Neutrophil (primary cell): ENCODE measurements around the gene MYO16.

ENCODE experiments used
- H3K27ac ChIP-seq: fragments of 200-600 bp; sonication (generic); 2 replicates; pipeline ENCODE4 v1.5.1; 2016; ENCODE audit warnings: mild to moderate bottlenecking, moderate library complexity
- H3K27me3 ChIP-seq: fragments of 200-600 bp; sonication (generic); 2 replicates; pipeline ENCODE4 v1.6.0; 2016; ENCODE audit warnings: mild to moderate bottlenecking
- H3K36me3 ChIP-seq: fragments of 200-600 bp; sonication (generic); 2 replicates; pipeline ENCODE4 v1.5.1; 2017
- H3K4me1 ChIP-seq, 2 experiments: fragments of 200-600 bp in 1 of 2; sonication (generic) in 1 of 2; 1 replicate in 1 of 2; 2 replicates in 1 of 2; pipeline versions ENCODE4 v1.5.1 to v1.6.1; 2013 to 2016; ENCODE audit warnings: low read depth in 1 of 2, low read length in 1 of 2, mild to moderate bottlenecking in 1 of 2, moderate library complexity in 1 of 2; ENCODE audit not compliant: control insufficient read depth in 1 of 2, insufficient read depth in 1 of 2
- H3K4me3 ChIP-seq, 2 experiments: fragments of 200-600 bp in 1 of 2; sonication (generic) in 1 of 2; 1 replicate in 1 of 2; 2 replicates in 1 of 2; pipeline ENCODE4 v1.5.1; 2013 to 2016; ENCODE audit warnings: low read depth in 1 of 2, low read length in 1 of 2, mild to moderate bottlenecking in 1 of 2, moderate library complexity in 1 of 2
- H3K9me3 ChIP-seq: fragments of 200-600 bp; sonication (generic); 2 replicates; pipeline ENCODE4 v1.5.1; 2016
- TF ChIP-seq, protein P1 (sequence below): fragments of 200-600 bp; sonication (generic); IDR thresholded peaks from 2 replicates; pipeline ENCODE4 v1.5.1; 2016; ENCODE audit warnings: antibody characterized with exemption

The MYO16 gene

DNA sequence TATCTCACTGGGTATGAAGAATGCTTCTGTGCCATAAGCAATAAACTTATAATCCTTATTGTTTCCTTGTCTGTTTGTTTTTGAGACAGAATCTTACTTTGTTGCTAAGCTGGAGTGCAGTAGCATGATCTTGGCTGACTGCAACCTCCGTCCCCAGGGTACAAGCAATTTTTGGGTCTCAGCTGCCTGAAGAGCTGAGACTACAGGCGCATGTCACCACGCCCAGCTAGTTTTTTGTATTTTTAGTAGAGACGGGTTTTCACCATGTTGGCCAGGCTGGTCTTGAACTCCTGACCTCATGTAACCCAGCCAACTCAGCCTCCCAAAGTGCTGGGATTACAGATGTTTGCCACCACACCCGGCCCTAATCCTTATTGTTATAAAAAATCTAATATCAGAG is 112.5 kb downstream of the MYO16 start:
- TF ChIP-seq, protein P1, sequence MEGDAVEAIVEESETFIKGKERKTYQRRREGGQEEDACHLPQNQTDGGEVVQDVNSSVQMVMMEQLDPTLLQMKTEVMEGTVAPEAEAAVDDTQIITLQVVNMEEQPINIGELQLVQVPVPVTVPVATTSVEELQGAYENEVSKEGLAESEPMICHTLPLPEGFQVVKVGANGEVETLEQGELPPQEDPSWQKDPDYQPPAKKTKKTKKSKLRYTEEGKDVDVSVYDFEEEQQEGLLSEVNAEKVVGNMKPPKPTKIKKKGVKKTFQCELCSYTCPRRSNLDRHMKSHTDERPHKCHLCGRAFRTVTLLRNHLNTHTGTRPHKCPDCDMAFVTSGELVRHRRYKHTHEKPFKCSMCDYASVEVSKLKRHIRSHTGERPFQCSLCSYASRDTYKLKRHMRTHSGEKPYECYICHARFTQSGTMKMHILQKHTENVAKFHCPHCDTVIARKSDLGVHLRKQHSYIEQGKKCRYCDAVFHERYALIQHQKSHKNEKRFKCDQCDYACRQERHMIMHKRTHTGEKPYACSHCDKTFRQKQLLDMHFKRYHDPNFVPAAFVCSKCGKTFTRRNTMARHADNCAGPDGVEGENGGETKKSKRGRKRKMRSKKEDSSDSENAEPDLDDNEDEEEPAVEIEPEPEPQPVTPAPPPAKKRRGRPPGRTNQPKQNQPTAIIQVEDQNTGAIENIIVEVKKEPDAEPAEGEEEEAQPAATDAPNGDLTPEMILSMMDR: no peak
- H3K27ac ChIP-seq: no peak overlapping the region
- no peaks in the 10 kb centered on the region for H3K36me3 ChIP-seq
- H3K27me3 ChIP-seq: no peaks in the 10 kb centered on the region
- H3K9me3 ChIP-seq: no peaks in the 10 kb centered on the region
- no peaks in the 10 kb centered on the region for H3K4me1 ChIP-seq
- H3K4me3 ChIP-seq: no peak overlapping the region

- no peaks in the 10 kb centered on the region for H3K27me3 ChIP-seq
- no peaks in the 10 kb centered on the region for H3K9me3 ChIP-seq
- no peaks in the 10 kb centered on the region for H3K4me1 ChIP-seq
- no peak overlapping the region for H3K27ac ChIP-seq
- TF ChIP-seq, protein P1: no peak
- H3K4me3 ChIP-seq: no peak overlapping the region
- H3K36me3 ChIP-seq: no peaks in the 10 kb centered on the region
Measured at GRCh38 chr13:108742701-108743451, 113.5 kb downstream of the MYO16 start.

GRCh38 chr13:108743522-108743921 is 114.1 kb downstream of the MYO16 start:
- no peaks in the 10 kb centered on the region for H3K9me3 ChIP-seq
- no peaks in the 10 kb centered on the region for H3K36me3 ChIP-seq
- H3K4me3 ChIP-seq: no peak overlapping the region
- H3K4me1 ChIP-seq: no peaks in the 10 kb centered on the region
- H3K27me3 ChIP-seq: no peaks in the 10 kb centered on the region
- TF ChIP-seq, protein P1: no peak
- H3K27ac ChIP-seq: no peak overlapping the region

DNA sequence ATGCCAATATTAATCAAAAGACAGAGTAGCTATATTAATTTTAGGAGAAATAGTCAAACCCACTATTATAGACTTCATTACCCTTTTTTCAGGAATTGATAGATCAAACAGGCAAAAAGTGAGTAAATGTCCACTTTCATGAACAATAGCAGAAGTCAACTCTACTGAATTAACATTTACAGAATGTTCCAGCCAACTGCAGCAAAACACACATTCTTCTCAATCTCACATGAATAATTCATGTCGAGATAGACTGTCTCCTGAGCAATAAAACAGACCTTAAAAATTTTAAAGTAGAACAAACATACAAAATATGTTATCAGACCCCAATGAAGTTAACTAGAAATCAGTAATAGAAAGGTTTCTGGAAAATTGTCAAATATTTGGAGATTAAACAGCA is 118.4 kb downstream of the MYO16 start:
- no peak overlapping the region for H3K27ac ChIP-seq
- H3K4me3 ChIP-seq: no peak overlapping the region
- H3K9me3 ChIP-seq: no peaks in the 10 kb centered on the region
- no peaks in the 10 kb centered on the region for H3K4me1 ChIP-seq
- H3K36me3 ChIP-seq: no peaks in the 10 kb centered on the region
- TF ChIP-seq, protein P1: no peak
- H3K27me3 ChIP-seq: no peaks in the 10 kb centered on the region

DNA sequence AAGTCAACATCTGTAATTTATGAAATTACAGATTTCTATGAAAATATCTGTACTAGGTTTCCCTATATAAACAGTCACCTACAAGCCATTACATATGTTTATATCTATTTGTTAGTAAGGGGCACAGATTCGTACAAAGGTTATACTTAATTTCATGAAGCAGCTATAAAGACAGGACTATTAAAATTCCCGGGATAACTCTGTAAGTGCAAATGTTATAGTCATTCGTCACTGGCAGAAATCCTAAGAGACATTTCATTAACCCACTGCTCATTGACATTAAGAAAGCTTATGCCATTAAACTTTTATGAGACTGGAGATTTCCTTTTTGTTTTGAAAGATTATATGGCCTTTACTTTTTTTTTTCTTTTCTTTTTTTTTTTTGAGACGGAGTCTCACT is 122.9 kb downstream of the MYO16 start:
- TF ChIP-seq, protein P1: no peak
- Histone ChIP-seq H3K4me1 (no peaks in the 10 kb centered on the region), H3K4me3 (no peak overlapping the region), H3K27me3 (no peaks in the 10 kb centered on the region), H3K27ac (no peak overlapping the region), H3K9me3 (no peaks in the 10 kb centered on the region), H3K36me3 (no peaks in the 10 kb centered on the region)
